ENCODE data around the gene UTS2B. TPM values are rescaled to one million over a fixed set of nuclear protein-coding genes. Genes with fewer than 3 reads are reported as not detected.

Gene UTS2B
- total RNA-seq, 1 experiment from 2014 or later, result 0.52 TPM

- intact Hi-C loops (cut with micrococcal nuclease; ENCODE audit: unreplicated experiment), result no loop called here
- Mint-ChIP-seq H3K4me1 (ENCODE audit: low read depth, unreplicated experiment) (peaks cover 13% of the 10 kb centered on the region), H3K4me3 (ENCODE audit: unreplicated experiment) (no peak overlapping the region), H3K27ac (ENCODE audit: unreplicated experiment) (no peak overlapping the region), H3K9me3 (ENCODE audit: unreplicated experiment) (no peaks in the 10 kb centered on the region), H3K27me3 (ENCODE audit: insufficient read depth, unreplicated experiment) (no peaks in the 10 kb centered on the region), H3K36me3 (ENCODE audit: insufficient read depth, unreplicated experiment) (no peaks in the 10 kb centered on the region)
- ChIA-PET POLR2A (no interaction called here), CTCF (no interaction called here)
- no TSS peak for BruUV-seq (replicated peaks)
- Histone ChIP-seq H3K4me1 (peaks cover 4% of the 10 kb centered on the region; the same call in 1 of the 2 replicates), H3K36me3 (ENCODE audit: control insufficient read depth, insufficient read depth, low read length) (no peaks in the 10 kb centered on the region), H3K4me3 (ENCODE audit: low read depth, low read length) (no peak overlapping the region), H3K27me3 (replicated peaks; ENCODE audit: control insufficient read depth, insufficient read depth, low read length) (no peaks in the 10 kb centered on the region), H3K9me3 (no peaks in the 10 kb centered on the region)
- no peak for TF ChIP-seq CTCF (IDR thresholded peaks at IDR 0.05; ENCODE audit: insufficient read depth in 1 of 2, low read depth in 1 of 2, low read length in 1 of 2, severe bottlenecking in 1 of 2, unreplicated experiment in 1 of 2)
- no peak for DNase-seq
These were observed 31.5 kb downstream of the UTS2B start for GRCh38 chr3:191298846-191299245.

- Mint-ChIP-seq H3K27me3 (ENCODE audit: insufficient read depth, unreplicated experiment) (no peaks in the 10 kb centered on the region), H3K27ac (ENCODE audit: unreplicated experiment) (no peak overlapping the region), H3K4me1 (ENCODE audit: low read depth, unreplicated experiment) (no peaks in the 10 kb centered on the region), H3K36me3 (ENCODE audit: insufficient read depth, unreplicated experiment) (no peaks in the 10 kb centered on the region), H3K4me3 (ENCODE audit: unreplicated experiment) (no peak overlapping the region), H3K9me3 (ENCODE audit: unreplicated experiment) (no peaks in the 10 kb centered on the region)
- BruUV-seq (replicated peaks), result no TSS peak
- POLR2A ChIA-PET, result no interaction called here
- CTCF ChIA-PET, result no interaction called here
- Histone ChIP-seq H3K4me3 (ENCODE audit: low read depth, low read length) (no peak overlapping the region), H3K9me3 (peaks cover 3% of the 10 kb centered on the region; the same call in 1 of the 2 replicates), H3K4me1 (no peaks in the 10 kb centered on the region), H3K36me3 (ENCODE audit: control insufficient read depth, insufficient read depth, low read length) (no peaks in the 10 kb centered on the region), H3K27me3 (replicated peaks; ENCODE audit: control insufficient read depth, insufficient read depth, low read length) (no peaks in the 10 kb centered on the region)
- TF ChIP-seq CTCF (IDR thresholded peaks at IDR 0.05; ENCODE audit: insufficient read depth in 1 of 2, low read depth in 1 of 2, low read length in 1 of 2, severe bottlenecking in 1 of 2, unreplicated experiment in 1 of 2), result no peak
- DNase-seq, result no peak
- intact Hi-C loops (cut with micrococcal nuclease; ENCODE audit: unreplicated experiment), result no loop called here
These were observed 34.2 kb downstream of the UTS2B start for GRCh38 chr3:191296041-191296541.

GRCh38 chr3:191294291-191294690 lies 36.0 kb downstream of the UTS2B start:
- Histone ChIP-seq H3K9me3 (peaks cover 3% of the 10 kb centered on the region; the same call in 1 of the 2 replicates), H3K36me3 (ENCODE audit: control insufficient read depth, insufficient read depth, low read length) (no peaks in the 10 kb centered on the region), H3K4me3 (ENCODE audit: low read depth, low read length) (no peak overlapping the region), H3K4me1 (no peaks in the 10 kb centered on the region), H3K27me3 (replicated peaks; ENCODE audit: control insufficient read depth, insufficient read depth, low read length) (no peaks in the 10 kb centered on the region)
- intact Hi-C loops (cut with micrococcal nuclease; ENCODE audit: unreplicated experiment), result no loop called here
- Mint-ChIP-seq H3K4me3 (ENCODE audit: unreplicated experiment) (no peak overlapping the region), H3K27ac (ENCODE audit: unreplicated experiment) (no peak overlapping the region), H3K27me3 (ENCODE audit: insufficient read depth, unreplicated experiment) (no peaks in the 10 kb centered on the region), H3K9me3 (ENCODE audit: unreplicated experiment) (no peaks in the 10 kb centered on the region), H3K4me1 (ENCODE audit: low read depth, unreplicated experiment) (no peaks in the 10 kb centered on the region), H3K36me3 (ENCODE audit: insufficient read depth, unreplicated experiment) (no peaks in the 10 kb centered on the region)
- BruUV-seq (replicated peaks), result no TSS peak
- CTCF ChIA-PET, result no interaction called here
- POLR2A ChIA-PET, result no interaction called here
- no peak for DNase-seq
- no peak for TF ChIP-seq CTCF (IDR thresholded peaks at IDR 0.05; ENCODE audit: insufficient read depth in 1 of 2, low read depth in 1 of 2, low read length in 1 of 2, severe bottlenecking in 1 of 2, unreplicated experiment in 1 of 2)

Measured in Caco-2 (cell line).